ENCODE results near the gene EXOC3L1. TPM values are rescaled to one million over a fixed set of nuclear protein-coding genes. Genes with fewer than 3 reads are reported as not detected.
A peak's percentile ranks its signal among the peaks of the same experiment; 100 is the strongest.

Gene EXOC3L1
- polyA plus RNA-seq, 2 donors, result 1.2 to 1.5 TPM

DNA sequence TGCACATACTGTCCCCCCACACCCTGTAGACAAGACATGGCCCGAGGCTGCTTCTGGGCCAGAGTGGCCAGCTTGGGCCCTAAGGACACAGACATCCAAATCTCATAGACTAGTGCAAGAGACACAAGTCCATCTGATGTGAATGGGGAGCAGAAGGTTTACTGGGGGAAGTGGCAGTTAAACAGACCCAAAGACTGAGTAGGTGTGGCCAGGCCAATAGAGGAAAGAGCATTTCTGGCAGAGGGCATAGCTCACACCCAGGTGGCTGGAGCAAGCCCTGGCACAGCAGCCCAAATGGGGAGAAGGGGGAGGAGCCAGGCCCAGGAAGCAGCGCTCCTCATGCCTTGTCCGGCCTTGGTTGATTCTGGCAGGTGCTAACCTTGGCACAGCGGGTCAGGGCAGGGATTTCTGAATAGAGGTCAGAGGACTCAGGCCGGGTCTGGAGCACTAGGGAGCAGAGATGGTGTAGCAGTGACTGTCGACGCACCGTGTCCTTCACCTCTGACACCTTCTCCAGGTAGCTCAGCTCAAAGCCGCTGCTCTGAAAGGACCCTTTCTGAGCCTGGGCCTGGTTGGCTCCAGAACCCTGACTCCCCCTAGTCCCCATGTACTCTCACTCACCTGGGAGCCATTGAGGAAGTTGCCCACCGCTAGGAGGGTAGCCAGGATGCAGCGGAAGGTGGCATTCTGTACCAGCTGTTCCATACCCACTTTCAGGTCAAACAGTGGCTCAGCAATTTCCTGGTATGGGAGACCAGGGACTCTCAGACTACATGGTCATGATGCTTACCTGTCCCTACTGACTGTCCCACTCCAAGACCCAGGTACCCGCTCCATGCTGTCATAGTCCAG is 41.1 kb upstream of the EXOC3L1 start:
- H3K36me3 ChIP-seq (ENCODE audit: control insufficient read depth in 2 of 2, insufficient read depth in 2 of 2, low read length in 1 of 2), result peaks cover 18 to 36% of the 10 kb centered on the region in 2 donors
- 76 to 84% methylated on average over 12 of the region's 12 CpGs for WGBS, 2 donors
- no peaks in the 10 kb centered on the region for H3K27me3 ChIP-seq (ENCODE audit: control insufficient read depth in 1 of 2, insufficient read depth in 2 of 2, low read length in 2 of 2)

GRCh38 chr16:67229906-67230808 is 40.2 kb upstream of the EXOC3L1 start:
- no peak overlapping the region for H3K27ac ChIP-seq (ENCODE audit: low read depth in 2 of 2, low read length in 1 of 2)
- H3K4me1 ChIP-seq (ENCODE audit: control insufficient read depth in 2 of 2, insufficient read depth in 2 of 2, low read length in 1 of 2), result peaks cover 0 to 11% of the 10 kb centered on the region in 2 donors
- H3K36me3 ChIP-seq (ENCODE audit: control insufficient read depth in 2 of 2, insufficient read depth in 2 of 2, low read length in 1 of 2), result peaks cover 18 to 36% of the 10 kb centered on the region in 2 donors
- no peak overlapping the region for H3K4me3 ChIP-seq (ENCODE audit: low read depth in 1 of 2, low read length in 2 of 2)
- no peaks in the 10 kb centered on the region for H3K27me3 ChIP-seq (ENCODE audit: control insufficient read depth in 1 of 2, insufficient read depth in 2 of 2, low read length in 2 of 2)
- WGBS, 2 donors, result 89 to 90% methylated on average over 31 to 32 of the region's 32 CpGs
- H3K9me3 ChIP-seq (ENCODE audit: control insufficient read depth in 2 of 2, insufficient read depth in 1 of 2, low read depth in 1 of 2, low read length in 1 of 2), result no peaks in the 10 kb centered on the region

More for the DNA sequence above, 41.1 kb upstream of the EXOC3L1 start:
- no peak overlapping the region for H3K27ac ChIP-seq (ENCODE audit: low read depth in 2 of 2, low read length in 1 of 2)
- H3K4me1 ChIP-seq (ENCODE audit: control insufficient read depth in 2 of 2, insufficient read depth in 2 of 2, low read length in 1 of 2), result peaks cover 0 to 10% of the 10 kb centered on the region in 2 donors
- H3K4me3 ChIP-seq (ENCODE audit: low read depth in 1 of 2, low read length in 2 of 2), result no peak overlapping the region
- no peaks in the 10 kb centered on the region for H3K9me3 ChIP-seq (ENCODE audit: control insufficient read depth in 2 of 2, insufficient read depth in 1 of 2, low read depth in 1 of 2, low read length in 1 of 2)

DNA sequence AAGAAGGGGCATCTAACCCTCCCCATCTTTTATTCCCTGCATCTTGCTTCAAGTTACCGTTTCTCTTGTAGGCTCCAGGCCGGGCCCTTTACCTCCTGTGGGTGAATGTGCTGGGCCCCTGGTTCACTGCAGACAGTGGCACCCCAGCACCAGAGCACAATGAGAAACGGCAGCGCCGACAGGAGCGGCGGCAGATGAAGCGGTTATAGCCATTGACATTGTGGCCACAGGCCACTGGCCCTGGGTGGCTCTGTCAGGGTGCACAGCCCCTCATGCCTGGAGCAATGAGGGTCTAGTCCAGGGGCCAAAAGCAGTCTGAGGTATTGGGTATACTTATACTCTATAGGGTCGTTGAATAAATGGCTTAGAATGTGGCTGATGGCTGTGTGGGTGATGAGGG is 39.0 kb upstream of the EXOC3L1 start:
- H3K4me3 ChIP-seq (ENCODE audit: low read depth in 1 of 2, low read length in 2 of 2), result no peak overlapping the region
- H3K27me3 ChIP-seq (ENCODE audit: control insufficient read depth in 1 of 2, insufficient read depth in 2 of 2, low read length in 2 of 2), result no peaks in the 10 kb centered on the region
- no peaks in the 10 kb centered on the region for H3K9me3 ChIP-seq (ENCODE audit: control insufficient read depth in 2 of 2, insufficient read depth in 1 of 2, low read depth in 1 of 2, low read length in 1 of 2)
- peaks cover 0 to 11% of the 10 kb centered on the region in 2 donors for H3K4me1 ChIP-seq (ENCODE audit: control insufficient read depth in 2 of 2, insufficient read depth in 2 of 2, low read length in 1 of 2)
- 86 to 88% methylated on average over 9 of the region's 9 CpGs for WGBS, 2 donors
- no peak overlapping the region for H3K27ac ChIP-seq (ENCODE audit: low read depth in 2 of 2, low read length in 1 of 2)
- H3K36me3 ChIP-seq (ENCODE audit: control insufficient read depth in 2 of 2, insufficient read depth in 2 of 2, low read length in 1 of 2), result peaks cover 18 to 31% of the 10 kb centered on the region in 2 donors

DNA sequence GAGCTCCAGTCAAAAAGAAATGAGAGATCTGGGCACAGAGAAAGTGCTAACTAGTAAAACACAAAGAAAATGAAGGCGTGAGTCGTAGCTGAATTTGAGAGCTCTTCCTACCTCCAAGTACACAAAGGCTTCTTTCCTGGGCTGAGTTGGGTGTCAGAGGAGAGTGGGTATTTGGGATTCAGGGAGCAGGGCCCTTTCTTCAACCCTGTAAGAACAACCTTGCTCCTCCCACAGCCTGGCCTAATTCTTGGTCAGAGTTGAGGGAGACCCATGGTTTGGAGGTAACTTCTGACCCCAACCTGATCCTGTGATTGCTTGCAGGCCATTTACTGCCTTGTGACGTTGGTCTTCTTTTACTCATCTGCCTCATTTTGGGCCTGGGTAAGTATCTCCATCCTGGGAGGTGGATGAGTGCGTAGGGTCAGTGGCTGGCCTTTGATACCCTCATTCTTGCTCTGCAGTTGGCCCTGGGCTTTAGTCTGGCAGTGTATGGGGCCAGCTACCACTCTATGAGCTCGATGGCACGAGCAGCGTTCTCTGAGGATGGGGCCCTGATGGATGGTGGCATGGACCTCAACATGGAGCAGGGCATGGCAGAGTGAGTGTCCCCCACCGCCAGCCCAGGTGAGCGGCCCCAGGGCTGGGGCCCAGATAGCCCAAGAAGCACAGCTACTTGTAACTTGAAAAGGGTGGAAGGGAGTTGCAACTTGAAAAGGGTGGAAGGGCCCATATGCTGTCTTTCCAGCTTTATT is 38.3 kb upstream of the EXOC3L1 start:
- Histone ChIP-seq H3K27me3 (ENCODE audit: control insufficient read depth in 1 of 2, insufficient read depth in 2 of 2, low read length in 2 of 2) (no peaks in the 10 kb centered on the region), H3K4me3 (ENCODE audit: low read depth in 1 of 2, low read length in 2 of 2) (peak overlapping the region in 1 of 2 donors; percentile 97), H3K27ac (ENCODE audit: low read depth in 2 of 2, low read length in 1 of 2) (no peak overlapping the region), H3K4me1 (ENCODE audit: control insufficient read depth in 2 of 2, insufficient read depth in 2 of 2, low read length in 1 of 2) (peaks cover 0 to 11% of the 10 kb centered on the region in 2 donors), H3K36me3 (ENCODE audit: control insufficient read depth in 2 of 2, insufficient read depth in 2 of 2, low read length in 1 of 2) (peaks cover 18 to 30% of the 10 kb centered on the region in 2 donors), H3K9me3 (ENCODE audit: control insufficient read depth in 2 of 2, insufficient read depth in 1 of 2, low read depth in 1 of 2, low read length in 1 of 2) (no peaks in the 10 kb centered on the region)
- 84 to 90% methylated on average over 9 of the region's 9 CpGs for WGBS, 2 donors

- Histone ChIP-seq H3K4me1 (ENCODE audit: control insufficient read depth in 2 of 2, insufficient read depth in 2 of 2, low read length in 1 of 2) (peaks cover 0 to 11% of the 10 kb centered on the region in 2 donors), H3K27ac (ENCODE audit: low read depth in 2 of 2, low read length in 1 of 2) (peak overlapping the region; percentile 69 to 88), H3K9me3 (ENCODE audit: control insufficient read depth in 2 of 2, insufficient read depth in 1 of 2, low read depth in 1 of 2, low read length in 1 of 2) (no peaks in the 10 kb centered on the region), H3K27me3 (ENCODE audit: control insufficient read depth in 1 of 2, insufficient read depth in 2 of 2, low read length in 2 of 2) (no peaks in the 10 kb centered on the region), H3K36me3 (ENCODE audit: control insufficient read depth in 2 of 2, insufficient read depth in 2 of 2, low read length in 1 of 2) (peaks cover 18 to 30% of the 10 kb centered on the region in 2 donors), H3K4me3 (ENCODE audit: low read depth in 1 of 2, low read length in 2 of 2) (peak overlapping the region; percentile 97 to 98)
- WGBS, 2 donors, result 13 to 14% methylated on average over 12 of the region's 12 CpGs
These were observed 37.6 kb upstream of the EXOC3L1 start for GRCh38 chr16:67227567-67227921.

DNA sequence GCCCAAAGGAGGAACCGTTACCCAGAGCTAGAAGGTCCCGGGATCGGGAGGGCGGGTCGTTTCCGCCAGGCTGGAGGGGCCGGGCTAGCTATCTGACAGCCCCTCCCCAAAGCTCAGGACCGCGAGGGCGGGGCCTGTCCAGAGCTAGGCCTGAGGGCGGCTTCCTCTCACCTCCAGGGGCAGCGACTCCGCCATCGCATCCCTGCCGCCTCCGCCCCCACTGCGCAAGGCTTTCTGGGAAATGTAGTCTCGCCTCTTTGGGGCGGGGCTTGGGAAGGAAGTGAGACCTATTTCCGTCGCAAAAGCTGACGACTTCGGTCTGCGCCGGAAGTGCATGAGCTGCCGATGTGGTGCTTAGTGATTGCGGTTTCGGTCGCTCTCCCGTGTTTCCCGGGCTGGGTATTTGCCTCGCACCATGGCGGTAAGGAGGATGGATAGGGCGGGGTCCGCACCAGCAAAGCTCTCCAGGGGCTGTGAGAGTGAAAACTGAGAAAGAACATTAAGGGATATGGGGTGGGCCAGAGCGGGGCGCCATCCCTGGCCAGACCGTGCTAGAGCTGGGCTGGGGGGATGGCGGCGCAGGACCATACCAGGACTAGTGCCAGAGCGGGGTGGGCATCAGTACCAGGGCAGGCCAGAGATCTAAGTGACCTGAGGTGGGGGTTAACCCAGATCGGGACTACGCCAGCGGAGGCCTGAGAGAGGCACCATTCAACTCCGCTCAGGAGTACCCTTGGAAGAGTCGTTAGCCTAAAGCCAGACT is 37.0 kb upstream of the EXOC3L1 start, which contains the start of gene TMEM208:
TMEM208 (plus strand) TSS at position 327 of the 763 bp plus-strand sequence; CDS start at position 416, 89 bp downstream.
- no peaks in the 10 kb centered on the region for H3K27me3 ChIP-seq (ENCODE audit: control insufficient read depth in 1 of 2, insufficient read depth in 2 of 2, low read length in 2 of 2)
- peaks cover 18 to 30% of the 10 kb centered on the region in 2 donors for H3K36me3 ChIP-seq (ENCODE audit: control insufficient read depth in 2 of 2, insufficient read depth in 2 of 2, low read length in 1 of 2)
- WGBS, 2 donors, result 1% methylated on average over 45 to 46 of the region's 46 CpGs
- H3K4me3 ChIP-seq (ENCODE audit: low read depth in 1 of 2, low read length in 2 of 2), result peak within 1 kb of the TSS; percentile 97 to 98
- peaks cover 0 to 11% of the 10 kb centered on the region in 2 donors for H3K4me1 ChIP-seq (ENCODE audit: control insufficient read depth in 2 of 2, insufficient read depth in 2 of 2, low read length in 1 of 2)
- peak within 1 kb of the TSS; percentile 82 to 88 for H3K27ac ChIP-seq (ENCODE audit: low read depth in 2 of 2, low read length in 1 of 2)
- no peaks in the 10 kb centered on the region for H3K9me3 ChIP-seq (ENCODE audit: control insufficient read depth in 2 of 2, insufficient read depth in 1 of 2, low read depth in 1 of 2, low read length in 1 of 2)

GRCh38 chr16:67226295-67226803 is 36.4 kb upstream of the EXOC3L1 start:
- Histone ChIP-seq H3K27ac (ENCODE audit: low read depth in 2 of 2, low read length in 1 of 2) (peak overlapping the region; percentile 81 to 82), H3K9me3 (ENCODE audit: control insufficient read depth in 2 of 2, insufficient read depth in 1 of 2, low read depth in 1 of 2, low read length in 1 of 2) (no peaks in the 10 kb centered on the region), H3K27me3 (ENCODE audit: control insufficient read depth in 1 of 2, insufficient read depth in 2 of 2, low read length in 2 of 2) (no peaks in the 10 kb centered on the region), H3K4me1 (ENCODE audit: control insufficient read depth in 2 of 2, insufficient read depth in 2 of 2, low read length in 1 of 2) (peaks cover 0 to 11% of the 10 kb centered on the region in 2 donors), H3K4me3 (ENCODE audit: low read depth in 1 of 2, low read length in 2 of 2) (peak overlapping the region; percentile 97 to 98), H3K36me3 (ENCODE audit: control insufficient read depth in 2 of 2, insufficient read depth in 2 of 2, low read length in 1 of 2) (peaks cover 12 to 24% of the 10 kb centered on the region in 2 donors)
- 12 to 13% methylated on average over 12 of the region's 12 CpGs for WGBS, 2 donors

DNA sequence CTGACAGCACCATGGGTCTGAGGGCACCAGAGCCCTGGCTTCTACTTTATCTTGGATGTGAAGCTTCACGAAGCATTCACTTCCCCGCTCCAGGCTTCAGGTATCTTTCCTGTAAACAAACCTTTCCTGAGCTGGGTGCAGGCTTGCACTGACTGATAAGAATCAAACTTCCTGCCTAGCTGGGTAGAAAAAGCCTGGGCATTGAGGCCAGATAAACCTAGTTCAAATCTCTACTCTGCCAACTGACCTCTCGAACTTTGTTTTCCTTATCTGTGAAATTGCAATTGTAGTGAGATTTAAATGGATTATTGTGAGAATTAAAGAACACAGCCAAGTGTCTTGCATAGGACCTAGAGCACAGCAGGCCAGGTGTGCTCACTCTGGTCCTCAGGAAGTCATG is 34.1 kb upstream of the EXOC3L1 start:
- no peaks in the 10 kb centered on the region for H3K27me3 ChIP-seq (ENCODE audit: control insufficient read depth in 1 of 2, insufficient read depth in 2 of 2, low read length in 2 of 2)

More for the DNA sequence above, 34.1 kb upstream of the EXOC3L1 start:
- H3K27ac ChIP-seq (ENCODE audit: low read depth in 2 of 2, low read length in 1 of 2), result no peak overlapping the region
- H3K9me3 ChIP-seq (ENCODE audit: control insufficient read depth in 2 of 2, insufficient read depth in 1 of 2, low read depth in 1 of 2, low read length in 1 of 2), result no peaks in the 10 kb centered on the region
- peaks cover 0 to 11% of the 10 kb centered on the region in 2 donors for H3K4me1 ChIP-seq (ENCODE audit: control insufficient read depth in 2 of 2, insufficient read depth in 2 of 2, low read length in 1 of 2)
- no peak overlapping the region for H3K4me3 ChIP-seq (ENCODE audit: low read depth in 1 of 2, low read length in 2 of 2)
- H3K36me3 ChIP-seq (ENCODE audit: control insufficient read depth in 2 of 2, insufficient read depth in 2 of 2, low read length in 1 of 2), result peaks cover 2 to 5% of the 10 kb centered on the region in 2 donors
- 52 to 63% methylated on average over 3 of the region's 3 CpGs for WGBS, 2 donors

Measured in esophagus (tissue), 2 donors.